Measurements from ENCODE around the gene RTN4. TPM values are rescaled to one million over a fixed set of nuclear protein-coding genes. Genes with fewer than 3 reads are reported as not detected.

Gene RTN4
- total and polyA plus RNA-seq, 2 experiments from 2014 or later = 218 to 221 TPM

DNA sequence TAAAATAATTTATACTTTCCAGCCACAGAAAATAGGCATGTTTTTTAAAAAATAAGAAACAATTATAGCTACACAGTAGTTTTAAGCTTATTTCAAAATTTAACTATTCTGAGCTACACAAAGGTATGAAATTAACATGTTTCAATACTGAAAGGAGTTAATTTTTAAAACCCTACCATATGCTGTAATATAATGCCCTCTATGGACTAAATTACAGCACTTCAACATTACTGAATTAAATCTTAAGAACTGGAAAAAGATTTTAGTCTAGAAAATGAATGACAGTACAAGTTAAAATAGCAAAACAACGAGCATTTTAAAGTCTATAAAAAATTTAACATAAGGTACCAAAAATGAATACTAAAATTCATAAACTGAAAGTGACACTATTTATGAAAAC, 36.3 kb downstream of the RTN4 start (continued):
- TF ChIP-seq, protein P1, sequence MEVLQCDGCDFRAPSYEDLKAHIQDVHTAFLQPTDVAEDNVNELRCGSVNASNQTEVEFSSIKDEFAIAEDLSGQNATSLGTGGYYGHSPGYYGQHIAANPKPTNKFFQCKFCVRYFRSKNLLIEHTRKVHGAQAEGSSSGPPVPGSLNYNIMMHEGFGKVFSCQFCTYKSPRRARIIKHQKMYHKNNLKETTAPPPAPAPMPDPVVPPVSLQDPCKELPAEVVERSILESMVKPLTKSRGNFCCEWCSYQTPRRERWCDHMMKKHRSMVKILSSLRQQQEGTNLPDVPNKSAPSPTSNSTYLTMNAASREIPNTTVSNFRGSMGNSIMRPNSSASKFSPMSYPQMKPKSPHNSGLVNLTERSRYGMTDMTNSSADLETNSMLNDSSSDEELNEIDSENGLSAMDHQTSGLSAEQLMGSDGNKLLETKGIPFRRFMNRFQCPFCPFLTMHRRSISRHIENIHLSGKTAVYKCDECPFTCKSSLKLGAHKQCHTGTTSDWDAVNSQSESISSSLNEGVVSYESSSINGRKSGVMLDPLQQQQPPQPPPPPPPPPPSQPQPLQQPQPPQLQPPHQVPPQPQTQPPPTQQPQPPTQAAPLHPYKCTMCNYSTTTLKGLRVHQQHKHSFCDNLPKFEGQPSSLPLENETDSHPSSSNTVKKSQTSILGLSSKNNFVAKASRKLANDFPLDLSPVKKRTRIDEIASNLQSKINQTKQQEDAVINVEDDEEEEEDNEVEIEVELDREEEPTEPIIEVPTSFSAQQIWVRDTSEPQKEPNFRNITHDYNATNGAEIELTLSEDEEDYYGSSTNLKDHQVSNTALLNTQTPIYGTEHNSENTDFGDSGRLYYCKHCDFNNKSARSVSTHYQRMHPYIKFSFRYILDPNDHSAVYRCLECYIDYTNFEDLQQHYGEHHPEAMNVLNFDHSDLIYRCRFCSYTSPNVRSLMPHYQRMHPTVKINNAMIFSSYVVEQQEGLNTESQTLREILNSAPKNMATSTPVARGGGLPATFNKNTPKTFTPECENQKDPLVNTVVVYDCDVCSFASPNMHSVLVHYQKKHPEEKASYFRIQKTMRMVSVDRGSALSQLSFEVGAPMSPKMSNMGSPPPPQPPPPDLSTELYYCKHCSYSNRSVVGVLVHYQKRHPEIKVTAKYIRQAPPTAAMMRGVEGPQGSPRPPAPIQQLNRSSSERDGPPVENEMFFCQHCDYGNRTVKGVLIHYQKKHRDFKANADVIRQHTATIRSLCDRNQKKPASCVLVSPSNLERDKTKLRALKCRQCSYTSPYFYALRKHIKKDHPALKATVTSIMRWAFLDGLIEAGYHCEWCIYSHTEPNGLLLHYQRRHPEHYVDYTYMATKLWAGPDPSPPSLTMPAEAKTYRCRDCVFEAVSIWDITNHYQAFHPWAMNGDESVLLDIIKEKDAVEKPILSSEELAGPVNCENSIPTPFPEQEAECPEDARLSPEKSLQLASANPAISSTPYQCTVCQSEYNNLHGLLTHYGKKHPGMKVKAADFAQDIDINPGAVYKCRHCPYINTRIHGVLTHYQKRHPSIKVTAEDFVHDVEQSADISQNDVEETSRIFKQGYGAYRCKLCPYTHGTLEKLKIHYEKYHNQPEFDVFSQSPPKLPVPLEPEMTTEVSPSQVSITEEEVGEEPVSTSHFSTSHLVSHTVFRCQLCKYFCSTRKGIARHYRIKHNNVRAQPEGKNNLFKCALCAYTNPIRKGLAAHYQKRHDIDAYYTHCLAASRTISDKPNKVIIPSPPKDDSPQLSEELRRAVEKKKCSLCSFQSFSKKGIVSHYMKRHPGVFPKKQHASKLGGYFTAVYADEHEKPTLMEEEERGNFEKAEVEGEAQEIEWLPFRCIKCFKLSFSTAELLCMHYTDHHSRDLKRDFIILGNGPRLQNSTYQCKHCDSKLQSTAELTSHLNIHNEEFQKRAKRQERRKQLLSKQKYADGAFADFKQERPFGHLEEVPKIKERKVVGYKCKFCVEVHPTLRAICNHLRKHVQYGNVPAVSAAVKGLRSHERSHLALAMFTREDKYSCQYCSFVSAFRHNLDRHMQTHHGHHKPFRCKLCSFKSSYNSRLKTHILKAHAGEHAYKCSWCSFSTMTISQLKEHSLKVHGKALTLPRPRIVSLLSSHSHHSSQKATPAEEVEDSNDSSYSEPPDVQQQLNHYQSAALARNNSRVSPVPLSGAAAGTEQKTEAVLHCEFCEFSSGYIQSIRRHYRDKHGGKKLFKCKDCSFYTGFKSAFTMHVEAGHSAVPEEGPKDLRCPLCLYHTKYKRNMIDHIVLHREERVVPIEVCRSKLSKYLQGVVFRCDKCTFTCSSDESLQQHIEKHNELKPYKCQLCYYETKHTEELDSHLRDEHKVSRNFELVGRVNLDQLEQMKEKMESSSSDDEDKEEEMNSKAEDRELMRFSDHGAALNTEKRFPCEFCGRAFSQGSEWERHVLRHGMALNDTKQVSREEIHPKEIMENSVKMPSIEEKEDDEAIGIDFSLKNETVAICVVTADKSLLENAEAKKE (CRISPR knock-in tag; IDR thresholded peaks at IDR 0.05) = no peak
- TF ChIP-seq, protein P2, sequence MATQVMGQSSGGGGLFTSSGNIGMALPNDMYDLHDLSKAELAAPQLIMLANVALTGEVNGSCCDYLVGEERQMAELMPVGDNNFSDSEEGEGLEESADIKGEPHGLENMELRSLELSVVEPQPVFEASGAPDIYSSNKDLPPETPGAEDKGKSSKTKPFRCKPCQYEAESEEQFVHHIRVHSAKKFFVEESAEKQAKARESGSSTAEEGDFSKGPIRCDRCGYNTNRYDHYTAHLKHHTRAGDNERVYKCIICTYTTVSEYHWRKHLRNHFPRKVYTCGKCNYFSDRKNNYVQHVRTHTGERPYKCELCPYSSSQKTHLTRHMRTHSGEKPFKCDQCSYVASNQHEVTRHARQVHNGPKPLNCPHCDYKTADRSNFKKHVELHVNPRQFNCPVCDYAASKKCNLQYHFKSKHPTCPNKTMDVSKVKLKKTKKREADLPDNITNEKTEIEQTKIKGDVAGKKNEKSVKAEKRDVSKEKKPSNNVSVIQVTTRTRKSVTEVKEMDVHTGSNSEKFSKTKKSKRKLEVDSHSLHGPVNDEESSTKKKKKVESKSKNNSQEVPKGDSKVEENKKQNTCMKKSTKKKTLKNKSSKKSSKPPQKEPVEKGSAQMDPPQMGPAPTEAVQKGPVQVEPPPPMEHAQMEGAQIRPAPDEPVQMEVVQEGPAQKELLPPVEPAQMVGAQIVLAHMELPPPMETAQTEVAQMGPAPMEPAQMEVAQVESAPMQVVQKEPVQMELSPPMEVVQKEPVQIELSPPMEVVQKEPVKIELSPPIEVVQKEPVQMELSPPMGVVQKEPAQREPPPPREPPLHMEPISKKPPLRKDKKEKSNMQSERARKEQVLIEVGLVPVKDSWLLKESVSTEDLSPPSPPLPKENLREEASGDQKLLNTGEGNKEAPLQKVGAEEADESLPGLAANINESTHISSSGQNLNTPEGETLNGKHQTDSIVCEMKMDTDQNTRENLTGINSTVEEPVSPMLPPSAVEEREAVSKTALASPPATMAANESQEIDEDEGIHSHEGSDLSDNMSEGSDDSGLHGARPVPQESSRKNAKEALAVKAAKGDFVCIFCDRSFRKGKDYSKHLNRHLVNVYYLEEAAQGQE (IDR thresholded peaks at IDR 0.05; ENCODE audit: unreplicated experiment) = no peak
- TF ChIP-seq ZNF331 (CRISPR knock-in tag; IDR thresholded peaks at IDR 0.05; ENCODE audit: low read depth) (no peak), JUNB (IDR thresholded peaks at IDR 0.05; ENCODE audit: unreplicated experiment) (no peak), ZNF114 (CRISPR knock-in tag; IDR thresholded peaks at IDR 0.05) (no peak)

Measured in GM23338 (cell line).